H9 (cell line): ENCODE data around the gene ZCCHC17. TPM values are rescaled to one million over a fixed set of nuclear protein-coding genes. Genes with fewer than 3 reads are reported as not detected.

Experiments
- DNase-seq: peaks from one replicate; pipeline ENCODE4 v3.0.0-alpha.2; 2017
- H2AFZ ChIP-seq: one replicate; pipeline ENCODE4 v1.6.1; 2013; ENCODE audit warnings: mild to moderate bottlenecking, low read length, control low read depth, moderate library complexity
- H2AK5ac ChIP-seq: 2 replicates; pipeline ENCODE4 v1.6.1; 2013; ENCODE audit warnings: low read length, control low read depth, mixed read lengths; ENCODE audit not compliant: insufficient read length
- H2BK120ac ChIP-seq: one replicate; pipeline ENCODE4 v1.6.1; 2013; ENCODE audit warnings: low read depth, mild to moderate bottlenecking, low read length, control low read depth, inconsistent platforms; ENCODE audit not compliant: poor library complexity, severe bottlenecking
- H2BK12ac ChIP-seq: 2 replicates; pipeline ENCODE4 v1.6.1; 2013; ENCODE audit warnings: low read length, control low read depth, mixed read lengths, low read depth; ENCODE audit not compliant: insufficient read length
- H2BK15ac ChIP-seq: 2 replicates; pipeline ENCODE4 v1.6.1; 2013; ENCODE audit warnings: low read depth, low read length, control low read depth
- H2BK20ac ChIP-seq: one replicate; pipeline ENCODE4 v1.6.1; 2013; ENCODE audit warnings: low read depth, mild to moderate bottlenecking, low read length, control low read depth, inconsistent platforms; ENCODE audit not compliant: poor library complexity, severe bottlenecking
- H2BK5ac ChIP-seq: 2 replicates; pipeline ENCODE4 v1.6.1; 2013; ENCODE audit warnings: low read length, control low read depth, mixed read lengths; ENCODE audit not compliant: insufficient read length
- H3K14ac ChIP-seq: 2 replicates; pipeline ENCODE4 v1.6.1; 2013; ENCODE audit warnings: low read length, control low read depth; ENCODE audit not compliant: insufficient read depth
- H3K18ac ChIP-seq: 2 replicates; pipeline ENCODE4 v1.6.1; 2013; ENCODE audit warnings: low read depth, mild to moderate bottlenecking, mixed read lengths, low read length, control low read depth; ENCODE audit not compliant: insufficient read length
- H3K23ac ChIP-seq: 2 replicates; pipeline ENCODE4 v1.6.1; 2013; ENCODE audit warnings: low read length, control low read depth, mixed read lengths, low read depth; ENCODE audit not compliant: insufficient read length
- H3K23me2 ChIP-seq: 2 replicates; pipeline ENCODE4 v1.6.1; 2013; ENCODE audit warnings: low read depth, mild to moderate bottlenecking, mixed read lengths, low read length, control low read depth; ENCODE audit not compliant: insufficient read length, poor library complexity, severe bottlenecking
- H3K27ac ChIP-seq: 2 replicates; pipeline ENCODE4 v1.5.1; 2013; ENCODE audit warnings: low read length, control low read depth, mixed read lengths, low read depth; ENCODE audit not compliant: insufficient read length
- H3K27me3 ChIP-seq: 2 replicates; pipeline ENCODE4 v1.6.1; 2013; ENCODE audit warnings: low read length, control low read depth, inconsistent platforms; ENCODE audit not compliant: insufficient read depth
- H3K4ac ChIP-seq: 2 replicates; pipeline ENCODE4 v1.6.1; 2013; ENCODE audit warnings: low read depth, mild to moderate bottlenecking, control low read depth, inconsistent platforms, low read length, moderate library complexity
- H3K4me1 ChIP-seq: 2 replicates; pipeline ENCODE4 v1.6.1; 2013; ENCODE audit warnings: low read length, control low read depth, inconsistent platforms; ENCODE audit not compliant: insufficient read depth
- H3K4me2 ChIP-seq: 2 replicates; pipeline ENCODE4 v1.6.1; 2013; ENCODE audit warnings: low read length, control low read depth, mixed read lengths; ENCODE audit not compliant: insufficient read length, insufficient read depth
- H3K56ac ChIP-seq: 2 replicates; pipeline ENCODE4 v1.6.1; 2013; ENCODE audit warnings: low read depth, mild to moderate bottlenecking, mixed read lengths, low read length, control low read depth; ENCODE audit not compliant: insufficient read length
- H3K79me1 ChIP-seq: 2 replicates; pipeline ENCODE4 v1.6.1; 2013; ENCODE audit warnings: low read depth, mild to moderate bottlenecking, moderate library complexity, low read length, control low read depth, inconsistent platforms; ENCODE audit not compliant: insufficient read depth, poor library complexity, severe bottlenecking
- H3K79me2 ChIP-seq: 2 replicates; pipeline ENCODE4 v1.6.1; 2013; ENCODE audit warnings: low read length, control low read depth, inconsistent platforms; ENCODE audit not compliant: insufficient read depth
- H3K9ac ChIP-seq: 2 replicates; pipeline ENCODE4 v1.6.1; 2013; ENCODE audit warnings: low read length, control low read depth, mixed read lengths; ENCODE audit not compliant: insufficient read length; ENCODE audit errors: extremely low read depth
- H3K9me3 ChIP-seq: one replicate; pipeline ENCODE4 v1.6.1; 2013; ENCODE audit warnings: low read depth, low read length, inconsistent platforms; ENCODE audit not compliant: control insufficient read depth
- H3T11ph ChIP-seq: one replicate; pipeline ENCODE4 v1.6.1; 2013; ENCODE audit warnings: mild to moderate bottlenecking, low read length, control low read depth, inconsistent platforms
- H4K20me1 ChIP-seq: one replicate; pipeline ENCODE4 v1.6.1; 2013; ENCODE audit not compliant: control insufficient read depth, insufficient read length, insufficient read depth
- H4K5ac ChIP-seq: 2 replicates; pipeline ENCODE4 v1.6.1; 2013; ENCODE audit warnings: low read depth, mild to moderate bottlenecking, mixed read lengths, low read length, control low read depth; ENCODE audit not compliant: insufficient read length
- H4K8ac ChIP-seq: replicated peaks from 2 replicates; pipeline ENCODE4 v1.6.1; 2013; ENCODE audit warnings: low read length, control low read depth, mixed read lengths, low read depth; ENCODE audit not compliant: insufficient read length
- H4K91ac ChIP-seq: 2 replicates; pipeline ENCODE4 v1.6.1; 2013; ENCODE audit warnings: low read depth, mild to moderate bottlenecking, moderate library complexity, mixed read lengths, low read length, control low read depth; ENCODE audit not compliant: insufficient read length
- H3K27ac Mint-ChIP-seq, 3 experiments: 2 replicates in 2 of 3; 3 replicates in 1 of 3; pipeline ENCODE4 v1.8.0; 2020 to 2021; ENCODE audit warnings: mixed read lengths in 3 of 3, mild to moderate bottlenecking in 1 of 3, moderate library complexity in 1 of 3
- H3K27me3 Mint-ChIP-seq: 2 replicates; pipeline ENCODE4 v1.8.0; 2021; ENCODE audit warnings: low read depth, mild to moderate bottlenecking, moderate library complexity, mixed read lengths
- H3K36me3 Mint-ChIP-seq, 3 experiments: 2 replicates in 2 of 3; 3 replicates in 1 of 3; pipeline ENCODE4 v1.8.0; 2020 to 2021; ENCODE audit warnings: low read depth in 3 of 3, mixed read lengths in 3 of 3; ENCODE audit not compliant: insufficient read depth in 1 of 3
- H3K4me1 Mint-ChIP-seq, 2 experiments: 2 replicates each; pipeline ENCODE4 v1.8.0; 2020; ENCODE audit warnings: mixed read lengths in 2 of 2
- H3K4me3 Mint-ChIP-seq, 2 experiments: 2 replicates in 1 of 2; 3 replicates in 1 of 2; pipeline ENCODE4 v1.8.0; 2020 to 2021; ENCODE audit warnings: mild to moderate bottlenecking in 2 of 2, mixed read lengths in 2 of 2, moderate library complexity in 1 of 2
- H3K9me3 Mint-ChIP-seq, 2 experiments: 2 replicates in 1 of 2; 3 replicates in 1 of 2; pipeline ENCODE4 v1.8.0; 2020; ENCODE audit warnings: mild to moderate bottlenecking in 2 of 2, mixed read lengths in 2 of 2, moderate library complexity in 1 of 2
- CTCF ChIP-seq: fragments of 200-600 bp; sonication (generic); conservative IDR thresholded peaks from 3 replicates; pipeline ENCODE4 v1.8.0; 2021; ENCODE audit warnings: antibody characterized with exemption, mild to moderate bottlenecking
- WGBS: extraction: QIAGEN DNeasy Blood & Tissue Kit; methylation state at CpG from one replicate; pipeline ENCODE4 v1.1.7; 2013; ENCODE audit warnings: missing lambda C conversion rate, low lambda C conversion rate, mixed read lengths; ENCODE audit not compliant: insufficient read length; ENCODE audit errors: extremely low coverage; 5-methylcytosine and 5-hydroxymethylcytosine counted together
- total RNA-seq: library from RNA; stranded (reverse); gene quantifications from 2 replicates; pipeline ENCODE4 v1.2.1, GENCODE V29; 2021

The ZCCHC17 gene
- total RNA-seq, 1 experiment from 2014 or later, result 50.4 TPM

- WGBS, result no CpG with 5 or more reads among the region's 3 CpGs
- Histone ChIP-seq H3K9me3 (no peaks in the 10 kb centered on the region), H2BK12ac (no peak overlapping the region), H2BK15ac (no peak overlapping the region), H3K4me2 (no peak overlapping the region), H3K79me2 (no peaks in the 10 kb centered on the region), H3T11ph (no peak overlapping the region), H3K14ac (no peak overlapping the region), H4K8ac (no peak overlapping the region), H3K27ac (no peak overlapping the region), H2AK5ac (no peak overlapping the region), H3K23me2 (no peaks in the 10 kb centered on the region), H3K4ac (no peak overlapping the region), H3K18ac (no peak overlapping the region), H3K23ac (no peak overlapping the region), H3K27me3 (no peaks in the 10 kb centered on the region), H3K79me1 (no peaks in the 10 kb centered on the region), H4K5ac (no peak overlapping the region), H2BK20ac (no peak overlapping the region), H3K56ac (no peak overlapping the region), H3K4me1 (no peaks in the 10 kb centered on the region), H2BK5ac (no peak overlapping the region), H2BK120ac (no peak overlapping the region), H2AFZ (no peak overlapping the region), H4K20me1 (no peaks in the 10 kb centered on the region), H3K9ac (no peak overlapping the region), H4K91ac (no peak overlapping the region)
- H3K9me3 Mint-ChIP-seq, result no peaks in the 10 kb centered on the region
- H3K27ac Mint-ChIP-seq, result no peak overlapping the region
- H3K36me3 Mint-ChIP-seq, result peaks cover 20 to 79% (median 46%) of the 10 kb centered on the region in 3 experiments; a peak in 6 of 7 replicates
- no peak overlapping the region for H3K4me3 Mint-ChIP-seq
- H3K27me3 Mint-ChIP-seq, result no peaks in the 10 kb centered on the region; the same call in 1 of the 2 replicates
- H3K4me1 Mint-ChIP-seq, result no peaks in the 10 kb centered on the region
- DNase-seq, result no peak
- no peak for TF ChIP-seq CTCF
Measured at GRCh38 chr1:31315902-31316301, 19.1 kb downstream of the ZCCHC17 start.
